ENCODE measurements around the gene LIN7C.

Gene LIN7C

DNA sequence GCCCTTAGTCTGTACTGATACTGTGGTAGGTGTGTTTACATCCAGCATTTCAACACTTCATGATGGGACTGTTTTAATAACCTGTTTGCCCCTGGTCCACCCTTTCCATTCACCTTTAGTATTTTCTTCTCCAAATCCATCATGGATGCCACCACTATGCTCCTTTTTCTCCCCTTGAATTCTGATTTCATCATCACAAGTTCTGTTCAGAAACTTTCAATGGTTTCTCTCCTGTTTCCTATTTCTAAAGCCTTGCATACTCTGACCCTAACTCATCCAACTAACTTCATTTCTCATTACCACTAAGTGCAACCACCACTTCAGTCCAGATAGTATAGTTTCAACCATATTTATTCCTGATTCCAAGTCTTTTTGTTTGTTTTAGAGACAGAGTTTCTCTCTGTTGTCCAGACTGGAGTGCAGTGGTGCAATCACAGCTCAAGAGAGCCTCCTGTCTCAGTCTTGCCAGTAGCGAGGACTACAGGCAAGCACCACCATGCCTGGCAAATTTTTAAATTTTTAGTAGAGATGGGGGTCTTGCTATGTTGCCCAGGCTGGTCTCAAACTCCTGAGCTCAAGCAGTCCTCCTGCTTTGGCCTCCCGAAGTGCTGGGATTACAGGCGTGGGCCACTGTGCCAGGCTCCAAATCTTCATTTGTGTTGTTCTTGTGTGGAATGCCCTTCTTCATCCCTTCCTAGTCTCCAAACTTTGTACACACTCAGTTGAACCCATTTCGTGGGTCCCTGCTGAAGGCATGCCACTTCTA lies 1.2 kb upstream of the LIN7C start:
- TF ChIP-seq, protein P1, sequence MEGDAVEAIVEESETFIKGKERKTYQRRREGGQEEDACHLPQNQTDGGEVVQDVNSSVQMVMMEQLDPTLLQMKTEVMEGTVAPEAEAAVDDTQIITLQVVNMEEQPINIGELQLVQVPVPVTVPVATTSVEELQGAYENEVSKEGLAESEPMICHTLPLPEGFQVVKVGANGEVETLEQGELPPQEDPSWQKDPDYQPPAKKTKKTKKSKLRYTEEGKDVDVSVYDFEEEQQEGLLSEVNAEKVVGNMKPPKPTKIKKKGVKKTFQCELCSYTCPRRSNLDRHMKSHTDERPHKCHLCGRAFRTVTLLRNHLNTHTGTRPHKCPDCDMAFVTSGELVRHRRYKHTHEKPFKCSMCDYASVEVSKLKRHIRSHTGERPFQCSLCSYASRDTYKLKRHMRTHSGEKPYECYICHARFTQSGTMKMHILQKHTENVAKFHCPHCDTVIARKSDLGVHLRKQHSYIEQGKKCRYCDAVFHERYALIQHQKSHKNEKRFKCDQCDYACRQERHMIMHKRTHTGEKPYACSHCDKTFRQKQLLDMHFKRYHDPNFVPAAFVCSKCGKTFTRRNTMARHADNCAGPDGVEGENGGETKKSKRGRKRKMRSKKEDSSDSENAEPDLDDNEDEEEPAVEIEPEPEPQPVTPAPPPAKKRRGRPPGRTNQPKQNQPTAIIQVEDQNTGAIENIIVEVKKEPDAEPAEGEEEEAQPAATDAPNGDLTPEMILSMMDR (IDR thresholded peaks at IDR 0.05) = no peak

DNA sequence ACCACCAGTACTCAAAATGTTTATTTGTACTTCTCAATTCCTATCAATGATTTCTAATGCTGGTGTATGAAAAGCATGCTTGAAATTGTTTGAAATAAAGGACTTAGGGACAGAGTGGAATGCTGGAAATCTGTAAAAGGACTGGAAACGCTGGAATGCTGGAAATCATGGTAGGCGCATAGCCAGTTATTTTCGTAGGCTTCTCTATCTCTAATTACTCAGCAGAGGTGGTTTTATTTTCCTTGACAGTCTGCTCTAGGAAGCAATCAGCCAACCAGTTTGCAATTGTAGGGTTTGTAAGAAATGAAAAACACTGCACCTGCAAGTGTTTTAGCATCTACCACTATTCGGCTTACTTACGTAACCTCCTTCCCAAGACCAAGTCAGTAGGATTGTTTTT lies 788 bp downstream of the LIN7C start:
- TF ChIP-seq, protein P1 (IDR thresholded peaks at IDR 0.05) = no peak

DNA sequence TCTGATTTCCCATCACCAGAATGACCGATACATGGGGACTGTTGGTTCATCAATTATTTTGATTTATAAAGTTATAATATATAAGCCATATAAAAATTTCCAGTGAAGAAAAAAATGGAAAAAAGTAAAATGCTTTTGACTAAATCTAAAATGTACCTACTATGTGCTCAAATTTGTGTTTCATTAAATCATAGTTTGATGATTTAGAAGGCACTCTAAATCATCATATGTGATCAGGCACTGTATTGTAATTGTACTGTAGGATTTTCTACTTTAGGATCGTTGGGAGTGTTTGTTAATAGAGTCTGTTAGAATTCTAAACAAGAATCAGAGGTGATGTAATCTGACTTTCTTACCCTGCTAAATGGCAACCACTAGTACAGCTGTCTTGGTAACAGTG lies 2.4 kb downstream of the LIN7C start:
- TF ChIP-seq, protein P1 (IDR thresholded peaks at IDR 0.05) = no peak

DNA sequence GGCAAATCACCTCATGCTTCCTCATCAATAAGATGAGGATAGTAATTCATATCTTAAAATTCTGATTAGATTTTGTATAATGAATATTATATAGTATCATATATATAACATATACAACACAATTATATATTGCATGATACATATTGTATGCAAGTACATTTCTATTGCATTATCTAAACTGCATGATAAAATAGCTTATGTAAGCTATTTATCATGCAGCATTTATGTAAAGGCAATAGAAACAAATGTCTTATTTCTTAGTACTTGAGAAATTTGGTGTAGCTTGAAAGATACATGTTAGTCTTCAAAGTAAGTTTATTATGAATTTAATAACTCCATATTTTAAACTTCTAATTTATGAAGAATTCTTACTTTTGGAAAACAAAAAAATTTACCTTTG lies 5.5 kb downstream of the LIN7C start:
- TF ChIP-seq, protein P1 (IDR thresholded peaks at IDR 0.05) = no peak

DNA sequence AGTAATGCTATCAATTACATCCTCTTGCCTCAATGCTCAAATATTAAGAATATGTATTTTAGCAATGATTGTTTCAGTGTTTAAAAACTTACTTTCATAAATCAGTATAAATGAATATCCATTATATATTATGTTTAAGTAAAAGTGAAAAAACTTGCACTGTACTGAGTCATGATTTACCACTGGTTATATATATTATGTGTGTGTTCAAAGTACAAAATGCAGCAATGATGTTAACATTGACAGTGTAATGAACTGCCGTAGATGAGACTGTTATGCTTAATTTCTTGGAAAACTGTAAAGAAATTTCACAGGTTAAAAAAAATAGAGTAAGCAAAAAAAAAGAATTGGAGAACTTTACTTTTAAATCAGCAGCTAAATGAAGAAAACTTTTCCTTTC lies 8.7 kb downstream of the LIN7C start:
- TF ChIP-seq, protein P1 (IDR thresholded peaks at IDR 0.05) = no peak

DNA sequence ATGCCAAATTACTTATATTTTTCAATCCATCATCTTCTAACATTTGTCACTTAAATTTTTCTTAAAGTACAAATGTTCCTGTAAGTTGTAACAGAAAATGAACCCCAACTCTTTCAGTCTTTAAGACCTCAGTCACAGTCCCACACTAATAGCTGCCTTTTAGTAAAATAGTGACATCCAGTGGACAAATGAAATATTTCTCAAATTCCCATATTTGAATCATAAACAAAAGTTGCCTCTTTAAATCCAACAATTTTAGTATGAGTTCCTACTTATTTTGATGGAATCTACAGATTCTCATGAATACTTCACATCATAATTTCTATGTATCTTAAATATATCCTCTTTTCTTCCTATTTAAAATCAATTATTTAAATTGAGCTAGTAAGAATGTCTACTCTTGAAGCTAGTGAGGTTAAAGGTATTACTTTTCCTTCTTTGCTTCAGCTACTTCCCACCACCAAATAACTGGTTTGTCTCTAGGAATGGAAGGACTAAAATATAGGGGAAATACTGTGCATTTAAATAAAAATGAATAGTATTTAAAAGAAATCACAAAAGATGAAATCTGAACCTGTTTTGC lies 9.2 kb downstream of the LIN7C start:
- TF ChIP-seq, protein P1 (IDR thresholded peaks at IDR 0.05) = peak; percentile 68

DNA sequence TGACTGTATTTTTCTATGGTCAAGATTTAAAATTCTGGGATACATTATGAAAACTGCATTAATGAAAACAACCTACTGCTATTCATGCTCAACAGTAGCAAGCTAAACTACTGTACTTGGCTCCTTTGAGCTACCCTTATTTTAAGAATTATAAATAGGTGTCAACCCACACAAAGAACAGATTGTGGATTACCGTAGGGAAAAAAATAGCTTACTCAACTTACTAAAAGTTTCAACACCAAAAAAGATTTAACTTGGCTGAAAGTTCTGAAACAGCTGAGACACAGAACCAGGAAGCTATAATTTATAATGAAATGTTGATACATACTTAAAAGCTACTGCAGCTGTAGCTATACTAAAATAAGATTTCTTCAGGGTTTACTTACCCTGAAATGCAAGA lies 10.1 kb downstream of the LIN7C start:
- TF ChIP-seq, protein P1 (IDR thresholded peaks at IDR 0.05) = no peak

Measured in LNCAP (cell line).